ENCODE results near the gene DUOX1. TPM values are rescaled to one million over a fixed set of nuclear protein-coding genes. Genes with fewer than 3 reads are reported as not detected.
A peak's percentile ranks its signal among the peaks of the same experiment; 100 is the strongest.

The DUOX1 gene
- total and polyA plus RNA-seq, 8 donors, result 6.4 to 265 (median 8.4) TPM

- ATAC-seq, result peak; percentile 64
- intact Hi-C loops (cut with DNase I), result no loop called here
- peak; percentile 49 to 62 for TF ChIP-seq CTCF (IDR thresholded peaks at IDR 0.05)
These were observed 68.7 kb downstream of the DUOX1 start for GRCh38 chr15:45198337-45199135.

DNA sequence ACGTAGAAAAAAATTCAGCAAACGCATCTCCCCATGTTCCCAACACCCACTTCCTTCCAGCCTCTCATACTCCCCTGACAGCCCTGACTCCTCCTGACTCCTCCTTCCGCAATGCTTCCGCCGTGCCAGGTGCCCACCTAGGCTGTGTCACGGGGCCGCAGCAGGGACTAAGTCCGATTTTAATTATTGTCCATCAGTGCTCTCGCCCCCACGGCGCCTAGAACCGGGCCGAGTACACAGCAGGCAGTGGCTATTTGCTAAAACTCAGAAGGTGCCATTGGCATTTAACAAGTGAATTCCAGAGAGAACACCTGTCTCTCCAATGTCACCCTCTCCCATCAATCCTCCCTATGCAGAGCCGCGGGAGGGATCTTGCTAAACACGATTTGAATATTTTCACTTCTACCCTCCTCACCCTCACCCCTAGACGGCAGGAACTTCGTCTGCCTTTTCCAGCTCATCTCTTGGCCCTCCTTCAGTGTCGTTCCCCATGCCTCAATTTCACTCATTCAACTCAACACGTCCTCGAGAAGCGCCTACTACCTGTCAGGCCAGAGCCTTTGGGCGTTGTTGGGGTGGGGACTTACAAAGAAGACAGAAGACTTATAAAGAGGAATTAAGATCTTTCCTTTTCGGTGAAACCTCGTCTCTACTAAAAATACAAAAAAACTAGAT lies 69.5 kb downstream of the DUOX1 start:
- peak overlapping the region; percentile 93 to 99 for H3K27ac ChIP-seq
- DNase-seq (peak in 1 of 4 donors; percentile 40), ATAC-seq (peak; percentile 1)
- H3K27me3 ChIP-seq, result no peaks in the 10 kb centered on the region
- TF ChIP-seq CTCF (IDR thresholded peaks at IDR 0.05), result no peak
- peaks cover 0 to 27% of the 10 kb centered on the region in 2 donors for H3K4me1 ChIP-seq
- H3K4me3 ChIP-seq, result peak overlapping the region; percentile 74 to 75
- intact Hi-C loops (cut with DNase I), result no loop called here
- H3K9me3 ChIP-seq, result no peaks in the 10 kb centered on the region
- H3K36me3 ChIP-seq, result no peaks in the 10 kb centered on the region

More at GRCh38 chr15:45198337-45199135, 68.7 kb downstream of the DUOX1 start:
- Histone ChIP-seq H3K4me1 (peaks cover 0 to 27% of the 10 kb centered on the region in 2 donors), H3K27ac (peak overlapping the region; percentile 93 to 99), H3K4me3 (peak overlapping the region; percentile 74 to 75), H3K9me3 (no peaks in the 10 kb centered on the region), H3K27me3 (no peaks in the 10 kb centered on the region), H3K36me3 (no peaks in the 10 kb centered on the region)
- DNase-seq, result peak; percentile 87 to 99 (median 96)

DNA sequence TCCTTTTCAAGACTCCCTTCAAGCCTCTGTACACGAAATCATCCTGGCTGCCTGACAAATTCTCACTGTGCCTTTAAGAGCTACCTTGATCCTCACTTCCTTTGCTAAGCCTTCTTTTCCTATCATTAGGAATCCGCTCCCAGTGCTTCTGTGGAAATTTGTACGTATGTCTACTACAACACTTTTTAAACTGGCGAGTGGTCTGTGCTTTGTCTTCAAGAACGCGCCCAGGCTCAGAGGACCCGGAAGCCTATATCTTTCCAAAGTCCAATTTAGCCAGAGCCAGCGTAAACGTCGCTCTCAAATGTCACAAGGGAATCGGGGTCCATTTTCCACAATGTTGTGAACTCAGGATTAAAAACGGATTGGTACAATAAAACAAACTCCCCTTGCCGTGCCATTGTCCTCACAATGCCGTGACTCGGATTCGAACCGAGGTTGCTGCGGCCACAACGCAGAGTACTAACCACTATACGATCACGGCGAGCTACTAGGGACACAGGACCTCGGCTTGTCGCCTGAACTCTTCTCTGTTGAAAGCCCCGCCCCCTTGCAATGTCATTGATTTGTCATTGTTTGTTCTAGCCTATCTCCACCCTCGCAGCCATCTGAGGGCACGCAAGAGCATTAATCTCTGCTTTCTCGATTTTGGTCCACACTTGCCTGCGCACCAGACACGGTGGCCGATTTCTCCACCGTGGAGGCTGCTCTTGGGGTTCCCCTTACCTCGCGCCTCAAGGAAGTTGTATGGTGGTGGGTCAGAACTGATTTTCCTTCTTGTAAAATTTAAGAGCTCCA lies 70.4 kb downstream of the DUOX1 start:
- ATAC-seq, result peak; percentile 80
- intact Hi-C loops (cut with DNase I), result no loop called here

GRCh38 chr15:45200799-45201556 lies 71.2 kb downstream of the DUOX1 start:
- no peak for TF ChIP-seq CTCF (IDR thresholded peaks at IDR 0.05)
- Histone ChIP-seq H3K9me3 (no peaks in the 10 kb centered on the region), H3K27ac (peak overlapping the region; percentile 93 to 99), H3K4me1 (peaks cover 0 to 27% of the 10 kb centered on the region in 2 donors), H3K36me3 (no peaks in the 10 kb centered on the region), H3K27me3 (no peaks in the 10 kb centered on the region), H3K4me3 (peak overlapping the region; percentile 74 to 75)
- ATAC-seq (peak; percentile 51), DNase-seq (peak; percentile 85 to 89 (median 87))
- intact Hi-C loops (cut with DNase I), result no loop called here

More for the DNA sequence above, 70.4 kb downstream of the DUOX1 start:
- no peaks in the 10 kb centered on the region for H3K9me3 ChIP-seq
- H3K27ac ChIP-seq, result peak overlapping the region; percentile 93 to 99
- H3K4me3 ChIP-seq, result peak overlapping the region; percentile 74 to 75
- peaks cover 0 to 27% of the 10 kb centered on the region in 2 donors for H3K4me1 ChIP-seq
- H3K36me3 ChIP-seq, result no peaks in the 10 kb centered on the region
- peak; percentile 88 to 97 (median 94) for DNase-seq
- H3K27me3 ChIP-seq, result no peaks in the 10 kb centered on the region
- TF ChIP-seq CTCF (IDR thresholded peaks at IDR 0.05), result no peak

Measured in left lung (tissue), 10 donors.